ENCODE measurements around the gene ARID1A. TPM values are rescaled to one million over a fixed set of nuclear protein-coding genes. Genes with fewer than 3 reads are reported as not detected.

Gene ARID1A
- total and polyA plus RNA-seq, 11 donors, result 14.1 to 73.9 (median 45.3) TPM

DNA sequence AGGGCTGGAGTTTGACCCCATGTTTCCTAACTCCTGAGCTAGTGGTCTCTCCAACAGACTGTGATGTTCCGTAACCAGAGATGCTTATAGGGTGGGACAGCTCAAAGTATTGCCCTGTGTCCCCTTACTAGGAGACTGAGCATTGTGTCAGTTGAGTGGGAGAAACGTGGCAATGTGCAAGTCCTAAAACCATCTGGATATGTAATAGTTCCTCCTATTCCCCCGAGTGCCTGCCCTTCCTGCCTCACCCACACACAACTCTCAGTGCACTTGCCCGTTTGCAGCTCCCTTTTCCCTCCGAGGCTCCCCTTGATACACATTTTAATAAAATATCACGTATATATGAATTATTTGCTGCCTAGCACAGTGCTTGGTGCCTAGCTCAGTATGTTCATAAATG lies 95.3 kb downstream of the ARID1A start:
- Histone ChIP-seq H3K4me1 (peaks cover 0 to 49% (median 41%) of the 10 kb centered on the region in 12 donors), H3K27ac (peak overlapping the region in 11 of 12 donors; percentile 33 to 100 (median 77)), H3K27me3 (no peaks in the 10 kb centered on the region), H3K36me3 (peaks cover 0 to 24% (median 15%) of the 10 kb centered on the region in 9 donors), H3K4me3 (no peak overlapping the region), H3K9me3 (no peaks in the 10 kb centered on the region)
- WGBS, 4 donors, result 45 to 53% (median 47%) methylated on average over 6 of the region's 6 CpGs
- intact Hi-C loops (cut with DNase I), result loop anchor here in 2 of 10 donors (5.0 to 10.0 kb wide), 2 partner anchors 286 to 289 kb away; no protein-coding TSS in a partner anchor
- TF ChIP-seq CTCF (IDR thresholded peaks at IDR 0.05) (no peak), POLR2A (IDR thresholded peaks at IDR 0.05) (peak in 1 of 2 donors; percentile 11)
- ATAC-seq, result no peak
- peak in 1 of 5 donors; percentile 33 for DNase-seq

DNA sequence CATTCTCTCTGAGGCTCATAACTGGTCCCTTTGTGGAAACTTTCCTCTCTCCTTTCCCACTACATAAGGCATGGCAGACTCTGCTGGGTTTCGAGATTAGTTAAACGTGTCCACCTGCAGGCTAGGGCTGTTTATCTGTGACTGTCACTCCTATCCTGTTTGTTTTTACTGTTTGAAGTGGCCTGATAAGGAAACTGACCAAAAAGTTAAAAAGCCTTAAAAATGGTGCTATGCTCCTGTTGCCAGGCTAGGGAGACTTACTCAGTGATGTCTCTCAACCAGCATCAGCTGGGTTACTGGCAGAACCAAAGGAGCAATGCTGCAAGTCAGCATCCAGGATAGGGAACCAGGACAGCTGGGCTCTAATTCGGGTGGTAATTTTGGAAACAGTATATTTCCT lies 95.8 kb downstream of the ARID1A start:
- no peaks in the 10 kb centered on the region for H3K9me3 ChIP-seq
- DNase-seq (no peak), ATAC-seq (no peak)
- H3K36me3 ChIP-seq, result peaks cover 0 to 29% (median 15%) of the 10 kb centered on the region in 9 donors
- peaks cover 0 to 47% (median 39%) of the 10 kb centered on the region in 12 donors for H3K4me1 ChIP-seq
- H3K27ac ChIP-seq, result peak overlapping the region; percentile 20 to 100 (median 76)
- WGBS, 4 donors, result 40 to 60% (median 51%) methylated on average over 3 of the region's 3 CpGs
- intact Hi-C loops (cut with DNase I), result loop anchor here in 2 of 10 donors (5.0 to 10.0 kb wide), 2 partner anchors 287 to 289 kb away; no protein-coding TSS in a partner anchor
- TF ChIP-seq CTCF (IDR thresholded peaks at IDR 0.05) (no peak), POLR2A (IDR thresholded peaks at IDR 0.05) (no peak)
- H3K27me3 ChIP-seq, result no peaks in the 10 kb centered on the region
- H3K4me3 ChIP-seq, result no peak overlapping the region

DNA sequence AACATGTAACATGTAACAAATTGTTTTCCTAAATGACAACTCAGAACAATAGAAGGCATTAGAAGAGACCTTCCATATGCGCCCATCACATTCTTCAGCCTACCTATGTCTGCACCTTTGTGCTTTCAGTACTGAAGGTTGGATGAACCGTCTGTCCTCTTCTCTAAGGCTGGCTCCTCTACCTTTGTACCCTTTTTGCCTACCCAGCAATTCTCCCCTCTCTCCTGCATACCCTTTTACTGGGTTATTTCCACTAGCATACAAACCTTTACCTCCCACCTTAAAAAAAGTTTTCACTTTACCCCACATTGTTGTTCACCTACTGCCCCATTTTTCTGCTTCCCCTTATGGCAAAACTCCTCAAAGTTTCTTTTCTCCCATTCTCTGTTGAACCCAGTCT lies 97.1 kb downstream of the ARID1A start:
- no peaks in the 10 kb centered on the region for H3K27me3 ChIP-seq
- WGBS, 4 donors, result 94 to 100% (median 97%) methylated on average over 2 of the region's 2 CpGs
- H3K36me3 ChIP-seq, result peaks cover 0 to 30% (median 15%) of the 10 kb centered on the region in 9 donors
- H3K4me3 ChIP-seq, result no peak overlapping the region
- DNase-seq (no peak), ATAC-seq (no peak)
- H3K27ac ChIP-seq, result no peak overlapping the region
- TF ChIP-seq POLR2A (IDR thresholded peaks at IDR 0.05) (no peak), CTCF (IDR thresholded peaks at IDR 0.05) (no peak)
- H3K9me3 ChIP-seq, result no peaks in the 10 kb centered on the region
- intact Hi-C loops (cut with DNase I), result loop anchor here in 2 of 10 donors (5.0 to 10.0 kb wide), 2 partner anchors 288 to 291 kb away; no protein-coding TSS in a partner anchor
- peaks cover 0 to 49% (median 42%) of the 10 kb centered on the region in 12 donors for H3K4me1 ChIP-seq

GRCh38 chr1:26794391-26794790 lies 98.6 kb downstream of the ARID1A start:
- Histone ChIP-seq H3K4me3 (no peak overlapping the region), H3K36me3 (peaks cover 0 to 30% (median 15%) of the 10 kb centered on the region in 9 donors), H3K4me1 (peaks cover 0 to 53% (median 47%) of the 10 kb centered on the region in 12 donors), H3K9me3 (no peaks in the 10 kb centered on the region), H3K27ac (no peak overlapping the region), H3K27me3 (no peaks in the 10 kb centered on the region)
- DNase-seq, result no peak
- TF ChIP-seq POLR2A (IDR thresholded peaks at IDR 0.05), result no peak
- TF ChIP-seq CTCF (IDR thresholded peaks at IDR 0.05), result no peak
- no peak for ATAC-seq
- WGBS, 4 donors, result 89 to 95% (median 90%) methylated on average over 5 of the region's 5 CpGs
- intact Hi-C loops (cut with DNase I), result loop anchor here in 2 of 10 donors (5.0 to 10.0 kb wide), 2 partner anchors 290 to 292 kb away; no protein-coding TSS in a partner anchor

Data from heart left ventricle (tissue), 16 donors.